ENCODE measurements around the gene YIF1B.

YIF1B gene

GRCh38 chr19:38360839-38361631 is 45.3 kb upstream of the YIF1B start:
- no peaks in the 10 kb centered on the region for H3K27me3 ChIP-seq (ENCODE audit: control insufficient read depth, insufficient read depth, low read length)
- no peak overlapping the region for H3K9ac ChIP-seq

GRCh38 chr19:38360351-38360750 is 44.6 kb upstream of the YIF1B start:
- H3K36me3 ChIP-seq (ENCODE audit: control insufficient read depth, insufficient read depth, low read length) = no peaks in the 10 kb centered on the region
- H2AFZ ChIP-seq = no peak overlapping the region
- no peaks in the 10 kb centered on the region for H3K9me3 ChIP-seq (ENCODE audit: control insufficient read depth, low read length)
- TF ChIP-seq CTCF (IDR thresholded peaks at IDR 0.05) = no peak
- no peaks in the 10 kb centered on the region for H3K79me2 ChIP-seq
- H3K9ac ChIP-seq = no peak overlapping the region
- H3K27me3 ChIP-seq (ENCODE audit: control insufficient read depth, insufficient read depth, low read length) = no peaks in the 10 kb centered on the region
- no peak overlapping the region for H3K4me3 ChIP-seq (ENCODE audit: low read depth, low read length)
- no peaks in the 10 kb centered on the region for H3K4me1 ChIP-seq
- H3K4me2 ChIP-seq (ENCODE audit: low read length) = no peak overlapping the region
- no peak overlapping the region for H3K27ac ChIP-seq

More at GRCh38 chr19:38360839-38361631, 45.3 kb upstream of the YIF1B start:
- no peak for TF ChIP-seq CTCF (IDR thresholded peaks at IDR 0.05)
- Histone ChIP-seq H3K4me2 (ENCODE audit: low read length) (peak overlapping the region; percentile 100), H3K4me1 (no peaks in the 10 kb centered on the region), H3K4me3 (ENCODE audit: low read depth, low read length) (peak overlapping the region; percentile 78), H2AFZ (peak overlapping the region; percentile 97), H3K36me3 (ENCODE audit: control insufficient read depth, insufficient read depth, low read length) (no peaks in the 10 kb centered on the region), H3K9me3 (ENCODE audit: control insufficient read depth, low read length) (no peaks in the 10 kb centered on the region), H3K27ac (no peak overlapping the region), H3K79me2 (no peaks in the 10 kb centered on the region)

- no peaks in the 10 kb centered on the region for H3K27me3 ChIP-seq (ENCODE audit: control insufficient read depth, insufficient read depth, low read length)
Observed at GRCh38 chr19:38359242-38360021, 43.7 kb upstream of the YIF1B start.

GRCh38 chr19:38358071-38358470 is 42.3 kb upstream of the YIF1B start:
- H3K79me2 ChIP-seq = no peaks in the 10 kb centered on the region
- H3K9ac ChIP-seq = no peak overlapping the region
- H3K27ac ChIP-seq = no peak overlapping the region
- H3K27me3 ChIP-seq (ENCODE audit: control insufficient read depth, insufficient read depth, low read length) = no peaks in the 10 kb centered on the region
- no peaks in the 10 kb centered on the region for H3K9me3 ChIP-seq (ENCODE audit: control insufficient read depth, low read length)
- H3K4me3 ChIP-seq (ENCODE audit: low read depth, low read length) = no peak overlapping the region
- no peak overlapping the region for H2AFZ ChIP-seq
- no peaks in the 10 kb centered on the region for H3K36me3 ChIP-seq (ENCODE audit: control insufficient read depth, insufficient read depth, low read length)
- no peak for TF ChIP-seq CTCF (IDR thresholded peaks at IDR 0.05)
- H3K4me2 ChIP-seq (ENCODE audit: low read length) = no peak overlapping the region
- H3K4me1 ChIP-seq = no peaks in the 10 kb centered on the region

More at GRCh38 chr19:38359242-38360021, 43.7 kb upstream of the YIF1B start:
- Histone ChIP-seq H3K9ac (no peak overlapping the region), H3K4me1 (no peaks in the 10 kb centered on the region), H3K27ac (no peak overlapping the region), H3K36me3 (ENCODE audit: control insufficient read depth, insufficient read depth, low read length) (no peaks in the 10 kb centered on the region), H3K79me2 (no peaks in the 10 kb centered on the region), H3K9me3 (ENCODE audit: control insufficient read depth, low read length) (no peaks in the 10 kb centered on the region), H3K4me2 (ENCODE audit: low read length) (no peak overlapping the region), H3K4me3 (ENCODE audit: low read depth, low read length) (no peak overlapping the region), H2AFZ (no peak overlapping the region)
- TF ChIP-seq CTCF (IDR thresholded peaks at IDR 0.05) = no peak

All from parathyroid adenoma (tissue), 2 donors.